Activated B cell treated with CpG ODN at 0.5 μM for 24 hours (primary cell): ENCODE measurements around the gene CFLAR. TPM values are rescaled to one million over a fixed set of nuclear protein-coding genes. Genes with fewer than 3 reads are reported as not detected.
A peak's percentile ranks its signal among the peaks of the same experiment; 100 is the strongest.

Source experiments
- ATAC-seq: fragments of 200-7000 bp; cut with Tn5 transposase; one replicate; pipeline ENCODE4 v1.10.0; 2021; ENCODE audit warnings: low read depth, mild to moderate bottlenecking, moderate library complexity
- CTCF ChIA-PET: fragments of 350-600 bp; sonication (Branson Sonifier 250); formaldehyde crosslinking; loops from one replicate; lab custom pipeline; 2021; ENCODE audit warnings: antibody characterized with exemption; lab: Charles Lee
- POLR2A ChIA-PET: fragments of 350-600 bp; sonication (Branson Sonifier 250); formaldehyde crosslinking; loops from one replicate; lab custom pipeline; 2021; ENCODE audit warnings: antibody characterized with exemption; lab: Charles Lee
- DNase-seq: peaks from one replicate; pipeline ENCODE4 v3.0.0; 2022
- H3K27ac Mint-ChIP-seq: one replicate; pipeline ENCODE4 v1.8.0; 2020; ENCODE audit warnings: mixed read lengths
- H3K27me3 Mint-ChIP-seq: one replicate; pipeline ENCODE4 v1.8.0; 2021; ENCODE audit warnings: mixed read lengths
- H3K36me3 Mint-ChIP-seq: one replicate; pipeline ENCODE4 v1.8.0; 2021; ENCODE audit warnings: low read depth, mixed read lengths
- H3K4me1 Mint-ChIP-seq: one replicate; pipeline ENCODE4 v1.8.0; 2021; ENCODE audit warnings: mixed read lengths
- H3K4me3 Mint-ChIP-seq: one replicate; pipeline ENCODE4 v1.8.0; 2020; ENCODE audit warnings: mild to moderate bottlenecking, mixed read lengths
- H3K9me3 Mint-ChIP-seq: one replicate; pipeline ENCODE4 v1.8.0; 2020; ENCODE audit warnings: mixed read lengths
- intact Hi-C: fragments of 100-400 bp; cut with micrococcal nuclease; formaldehyde crosslinking; loops from one replicate; pipeline ENCODE4 v1.15.1; 2024
- total RNA-seq: library from RNA; stranded (reverse); gene quantifications from 2 replicates; pipeline ENCODE4 v1.2.3, GENCODE V29; 2022
- TF ChIP-seq, protein P1 (sequence below): fragments of 200-600 bp; IDR thresholded peaks from one replicate; pipeline ENCODE4 v1.8.0; 2022; ENCODE audit warnings: antibody characterized with exemption, mild to moderate bottlenecking

The CFLAR gene
- total RNA-seq, 1 donor from 2014 or later, result 320 TPM

GRCh38 chr2:201215963-201216362, 100.0 kb downstream of the CFLAR start:
- Mint-ChIP-seq H3K36me3 (peaks cover 42% of the 10 kb centered on the region), H3K4me3 (no peak overlapping the region), H3K4me1 (peaks cover 12% of the 10 kb centered on the region), H3K9me3 (no peaks in the 10 kb centered on the region), H3K27me3 (no peaks in the 10 kb centered on the region), H3K27ac (no peak overlapping the region)
- TF ChIP-seq, protein P1, sequence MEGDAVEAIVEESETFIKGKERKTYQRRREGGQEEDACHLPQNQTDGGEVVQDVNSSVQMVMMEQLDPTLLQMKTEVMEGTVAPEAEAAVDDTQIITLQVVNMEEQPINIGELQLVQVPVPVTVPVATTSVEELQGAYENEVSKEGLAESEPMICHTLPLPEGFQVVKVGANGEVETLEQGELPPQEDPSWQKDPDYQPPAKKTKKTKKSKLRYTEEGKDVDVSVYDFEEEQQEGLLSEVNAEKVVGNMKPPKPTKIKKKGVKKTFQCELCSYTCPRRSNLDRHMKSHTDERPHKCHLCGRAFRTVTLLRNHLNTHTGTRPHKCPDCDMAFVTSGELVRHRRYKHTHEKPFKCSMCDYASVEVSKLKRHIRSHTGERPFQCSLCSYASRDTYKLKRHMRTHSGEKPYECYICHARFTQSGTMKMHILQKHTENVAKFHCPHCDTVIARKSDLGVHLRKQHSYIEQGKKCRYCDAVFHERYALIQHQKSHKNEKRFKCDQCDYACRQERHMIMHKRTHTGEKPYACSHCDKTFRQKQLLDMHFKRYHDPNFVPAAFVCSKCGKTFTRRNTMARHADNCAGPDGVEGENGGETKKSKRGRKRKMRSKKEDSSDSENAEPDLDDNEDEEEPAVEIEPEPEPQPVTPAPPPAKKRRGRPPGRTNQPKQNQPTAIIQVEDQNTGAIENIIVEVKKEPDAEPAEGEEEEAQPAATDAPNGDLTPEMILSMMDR, result no peak
- ATAC-seq (no peak), DNase-seq (no peak)
- ChIA-PET POLR2A (no interaction called here), CTCF (no interaction called here)
- intact Hi-C loops, result no loop called here

DNA sequence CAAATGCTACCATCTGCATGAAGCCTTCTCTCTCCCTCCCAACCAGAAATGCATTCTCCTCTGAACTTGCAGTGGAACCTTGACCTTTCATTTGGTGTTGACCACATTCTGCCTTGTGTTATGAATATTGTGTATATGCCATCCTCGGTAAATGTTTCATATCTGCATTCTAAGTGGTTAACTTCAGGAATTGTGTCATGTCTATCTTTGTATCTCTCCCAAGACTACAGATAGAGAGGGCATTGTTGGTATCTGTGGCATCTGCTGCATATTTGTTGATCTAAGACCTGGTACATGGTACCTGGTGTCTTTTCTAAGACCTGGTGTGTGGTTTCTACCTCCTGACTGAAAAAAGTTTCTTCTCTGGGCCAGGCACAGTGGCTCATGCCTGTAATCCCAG, 101.0 kb downstream of the CFLAR start:
- no peak overlapping the region for H3K4me3 Mint-ChIP-seq
- POLR2A ChIA-PET, result no interaction called here
- H3K27me3 Mint-ChIP-seq, result no peaks in the 10 kb centered on the region
- intact Hi-C loops, result no loop called here
- peaks cover 42% of the 10 kb centered on the region for H3K36me3 Mint-ChIP-seq
- no peak for DNase-seq
- peaks cover 14% of the 10 kb centered on the region for H3K4me1 Mint-ChIP-seq
- ATAC-seq, result no peak
- TF ChIP-seq, protein P1, result no peak
- CTCF ChIA-PET, result no interaction called here
- H3K9me3 Mint-ChIP-seq, result no peaks in the 10 kb centered on the region
- H3K27ac Mint-ChIP-seq, result no peak overlapping the region

DNA sequence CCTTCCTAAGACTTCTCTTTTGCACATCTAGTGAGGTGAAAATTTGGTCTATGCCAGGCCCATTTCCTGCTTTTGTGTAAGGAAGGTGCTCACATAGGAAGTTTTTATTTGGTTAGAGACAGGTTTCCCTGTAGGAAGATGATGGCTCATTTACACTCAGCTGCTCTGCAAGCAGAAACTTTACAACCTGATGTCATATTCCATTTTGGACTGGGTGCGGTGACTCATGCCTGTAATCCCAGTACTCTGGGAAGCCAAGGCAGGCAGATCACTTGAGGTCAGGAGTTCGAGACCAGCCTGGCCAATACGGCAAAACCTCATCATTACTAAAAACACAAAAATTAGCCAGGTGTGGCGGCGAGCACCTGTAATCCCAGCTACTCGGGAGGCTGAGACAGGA, 102.8 kb downstream of the CFLAR start:
- Mint-ChIP-seq H3K4me3 (no peak overlapping the region), H3K27me3 (no peaks in the 10 kb centered on the region), H3K27ac (no peak overlapping the region), H3K4me1 (peaks cover 20% of the 10 kb centered on the region), H3K36me3 (peaks cover 42% of the 10 kb centered on the region), H3K9me3 (no peaks in the 10 kb centered on the region)
- ATAC-seq, result no peak
- intact Hi-C loops, result no loop called here
- no peak for DNase-seq
- TF ChIP-seq, protein P1, result no peak
- POLR2A ChIA-PET, result interaction anchor here (2.6 kb wide), 1 partner anchor 14 kb away, joined by 12 read pairs; no protein-coding TSS in a partner anchor
- CTCF ChIA-PET, result no interaction called here

DNA sequence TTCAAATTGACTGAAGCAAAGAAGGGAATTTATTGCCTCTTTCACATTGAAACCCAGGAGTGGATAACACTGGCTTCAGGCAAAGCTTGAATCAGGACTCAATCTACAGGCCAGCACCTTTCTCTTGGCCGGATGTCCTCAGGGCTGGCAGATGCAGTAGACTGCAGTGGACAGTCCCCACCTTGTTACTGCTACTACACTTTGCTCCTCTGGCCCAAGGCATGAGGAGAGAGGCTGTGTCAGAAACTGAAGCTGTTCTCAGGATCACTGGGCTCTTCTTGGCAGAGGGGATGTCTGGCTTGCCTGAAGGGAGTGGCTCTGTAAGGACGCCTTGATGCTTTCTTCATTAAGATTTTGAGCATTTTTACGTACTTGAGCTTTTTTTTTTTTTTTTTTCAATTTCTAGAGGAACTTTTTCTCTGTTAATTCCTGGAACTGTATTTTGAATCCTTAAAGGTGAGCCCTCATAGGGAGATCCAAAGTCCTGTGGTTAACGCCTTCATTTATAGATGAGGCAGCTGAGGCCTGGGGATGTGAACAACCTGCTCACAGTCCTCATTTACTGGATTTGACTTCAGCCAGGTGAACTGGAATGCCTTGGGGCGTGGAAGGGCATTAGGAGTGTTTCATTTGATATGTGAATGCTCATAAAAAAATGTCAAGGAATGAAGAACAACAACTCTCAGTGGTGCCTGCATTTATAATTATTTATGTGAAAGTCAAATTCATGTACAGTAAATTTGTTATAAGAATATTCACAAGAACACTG, 103.5 kb downstream of the CFLAR start:
- Mint-ChIP-seq H3K4me1 (peaks cover 20% of the 10 kb centered on the region), H3K4me3 (no peak overlapping the region), H3K27ac (peak overlapping the region; percentile 47), H3K9me3 (no peaks in the 10 kb centered on the region), H3K36me3 (peaks cover 42% of the 10 kb centered on the region), H3K27me3 (no peaks in the 10 kb centered on the region)
- TF ChIP-seq, protein P1, result no peak
- ChIA-PET CTCF (interaction anchor here (1.0 to 2.6 kb wide), 4 partner anchors 10 to 42 kb away, joined by 3 to 18 read pairs (median 6); partner anchors contain the start of gene CASP10), POLR2A (interaction anchor here (0.7 to 2.6 kb wide), 4 partner anchors 11 to 306 kb away, joined by 3 to 16 read pairs (median 8); no protein-coding TSS in a partner anchor)
- ATAC-seq (no peak), DNase-seq (no peak)
- intact Hi-C loops, result loop anchor here (1.0 kb wide), 1 partner anchor 10 kb away; no protein-coding TSS in a partner anchor

DNA sequence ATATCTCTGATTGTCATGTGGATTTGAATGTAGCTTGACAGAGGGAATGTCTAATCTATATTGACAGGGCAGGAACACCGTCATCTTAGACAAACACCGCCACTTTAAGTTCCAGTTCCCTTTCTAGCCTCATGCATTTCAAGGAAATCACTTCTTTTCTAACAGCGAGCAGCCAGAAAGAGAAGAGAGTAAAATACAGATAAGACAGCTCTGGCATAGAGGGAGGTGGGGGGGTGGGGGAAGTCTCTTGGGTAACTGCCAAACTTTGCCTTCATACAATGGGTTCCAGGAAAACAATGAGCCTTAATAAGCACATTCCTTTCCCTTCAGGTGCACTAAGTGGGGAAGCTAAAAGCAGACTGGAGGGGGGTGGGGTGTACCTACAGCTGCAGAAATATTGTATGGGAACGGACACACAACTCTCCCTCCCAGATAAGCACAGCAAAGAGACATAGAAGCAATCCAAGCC, 104.2 kb downstream of the CFLAR start:
- no peaks in the 10 kb centered on the region for H3K9me3 Mint-ChIP-seq
- TF ChIP-seq, protein P1, result no peak
- peak; percentile 42 for ATAC-seq
- intact Hi-C loops, result loop anchor here (1.0 kb wide), 1 partner anchor 11 kb away; no protein-coding TSS in a partner anchor
- peaks cover 20% of the 10 kb centered on the region for H3K4me1 Mint-ChIP-seq
- no peak for DNase-seq
- ChIA-PET CTCF (interaction anchor here (1.0 to 2.6 kb wide), 6 partner anchors 10 to 257 kb away, joined by 3 to 18 read pairs (median 4); partner anchors contain the start of genes CASP10 and ORC2), POLR2A (interaction anchor here (0.7 to 2.6 kb wide), 4 partner anchors 11 to 306 kb away, joined by 3 to 16 read pairs (median 8); no protein-coding TSS in a partner anchor)
- no peak overlapping the region for H3K4me3 Mint-ChIP-seq
- no peaks in the 10 kb centered on the region for H3K27me3 Mint-ChIP-seq
- peak overlapping the region; percentile 47 for H3K27ac Mint-ChIP-seq
- peaks cover 40% of the 10 kb centered on the region for H3K36me3 Mint-ChIP-seq
